COR-L47 (cell line): ENCODE measurements around the gene DLG2.
A peak's percentile ranks its signal among the peaks of the same experiment; 100 is the strongest.

Experiments used
- DNase-seq: peaks from one replicate; lab custom pipeline; 2025; lab: John Stamatoyannopoulos, UW

Gene DLG2

GRCh38 chr11:83678831-83679584 lies 1948.1 kb downstream of the DLG2 start:
- no peak for DNase-seq

- no peak for DNase-seq
Observed at GRCh38 chr11:83677730-83678129, 1949.4 kb downstream of the DLG2 start.

GRCh38 chr11:83676056-83676601 lies 1951.0 kb downstream of the DLG2 start:
- DNase-seq, result no peak

DNA sequence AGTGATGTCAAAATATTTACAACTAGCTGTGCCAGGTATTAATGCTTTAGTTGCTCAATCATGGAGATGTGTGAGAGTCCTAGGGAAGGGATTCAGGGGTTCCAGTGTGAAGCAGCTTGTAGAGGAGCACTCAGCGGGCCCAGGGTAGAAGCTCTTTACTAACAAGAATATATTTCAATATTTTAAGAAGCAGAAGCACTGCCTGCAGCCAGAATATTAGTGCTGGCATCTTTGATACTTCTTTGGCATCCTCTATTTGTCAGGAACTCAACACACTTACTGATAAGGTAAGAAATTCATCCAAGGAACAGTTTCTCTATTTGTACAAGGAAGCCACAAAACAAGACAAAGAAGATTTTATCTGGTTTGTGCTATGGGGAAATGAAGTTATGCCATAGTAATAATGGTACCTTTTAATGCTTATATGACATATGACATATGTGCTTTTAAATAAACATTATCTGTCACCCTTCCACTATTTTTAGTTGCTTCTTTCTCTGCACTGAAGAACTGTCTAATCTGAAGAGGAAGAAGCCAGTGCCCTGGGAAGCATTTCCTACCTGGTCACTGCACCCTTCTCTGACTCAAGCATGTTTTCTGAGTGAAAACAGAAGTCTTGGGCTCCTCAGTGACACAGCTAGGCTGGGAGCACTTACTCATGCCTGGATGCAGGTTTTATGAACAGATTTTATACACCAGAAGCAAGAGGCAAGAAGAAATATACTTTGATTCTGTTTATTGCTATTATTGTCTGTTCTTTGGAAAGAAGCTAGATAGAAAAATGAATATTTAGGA lies 1952.8 kb downstream of the DLG2 start:
- no peak for DNase-seq

DNA sequence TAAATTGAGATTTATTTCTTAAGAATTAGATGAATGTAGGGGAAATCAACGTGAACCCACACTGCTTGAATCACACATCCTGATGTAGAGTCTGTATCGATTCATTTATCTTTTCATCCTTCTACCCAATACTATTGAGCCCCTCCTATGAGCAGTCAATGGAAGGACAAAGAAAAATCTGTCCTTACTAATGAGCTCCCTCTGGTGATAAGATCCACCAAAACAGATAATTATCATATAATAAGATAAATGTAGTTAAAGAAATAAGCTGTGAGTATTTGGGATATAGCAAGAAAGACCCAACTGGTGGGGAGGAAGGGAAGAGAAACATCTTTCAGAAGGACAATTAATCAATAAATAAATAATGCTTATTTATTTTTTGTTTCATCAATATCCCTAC lies 1955.9 kb downstream of the DLG2 start:
- peak; percentile 20 for DNase-seq

GRCh38 chr11:83666149-83666548 lies 1961.0 kb downstream of the DLG2 start:
- DNase-seq, result no peak

DNA sequence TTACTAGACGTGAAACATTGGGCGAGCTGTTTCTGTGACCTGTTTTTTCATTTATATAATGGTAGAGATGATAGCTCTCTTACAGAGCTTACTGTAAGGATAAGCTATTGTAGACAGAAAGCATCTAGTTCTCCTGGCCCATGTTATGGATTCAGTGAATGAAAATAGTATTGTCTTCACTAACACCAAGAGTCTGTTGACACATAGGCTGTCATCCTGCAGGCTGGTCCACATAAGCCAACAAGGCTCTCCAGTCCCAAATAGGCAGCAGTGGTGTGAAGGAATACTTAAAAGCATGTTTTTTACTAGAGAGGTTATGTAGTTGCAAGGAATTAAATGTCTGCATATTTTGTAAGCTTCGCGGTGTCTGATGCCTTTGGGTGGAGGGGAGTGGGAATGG lies 1963.2 kb downstream of the DLG2 start:
- no peak for DNase-seq

GRCh38 chr11:83663446-83663845 lies 1963.7 kb downstream of the DLG2 start:
- DNase-seq, result no peak

GRCh38 chr11:83662494-83662893 lies 1964.7 kb downstream of the DLG2 start:
- no peak for DNase-seq

- DNase-seq, result no peak
Observed at GRCh38 chr11:83661491-83662350, 1965.4 kb downstream of the DLG2 start.

DNA sequence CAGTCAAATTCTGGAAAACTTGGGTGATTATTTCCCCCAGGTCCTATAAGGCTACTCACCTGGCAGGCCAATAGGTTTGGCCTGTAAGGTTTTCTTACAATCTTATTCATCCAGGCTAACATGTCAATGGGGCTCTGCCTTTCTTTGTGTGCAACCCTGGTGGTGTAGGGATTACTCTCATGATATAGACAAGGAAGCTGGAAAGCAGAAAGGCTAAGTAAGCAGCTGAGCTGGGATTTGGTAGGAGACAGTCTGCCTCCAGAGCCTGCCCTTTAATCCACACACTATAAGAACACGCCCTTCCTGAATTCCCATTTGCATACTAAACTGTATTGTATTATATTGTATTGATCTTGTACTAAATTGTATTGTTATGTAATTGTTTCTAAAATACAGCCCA lies 1967.7 kb downstream of the DLG2 start:
- DNase-seq, result no peak

GRCh38 chr11:83656796-83657330 lies 1970.3 kb downstream of the DLG2 start:
- DNase-seq, result no peak

DNA sequence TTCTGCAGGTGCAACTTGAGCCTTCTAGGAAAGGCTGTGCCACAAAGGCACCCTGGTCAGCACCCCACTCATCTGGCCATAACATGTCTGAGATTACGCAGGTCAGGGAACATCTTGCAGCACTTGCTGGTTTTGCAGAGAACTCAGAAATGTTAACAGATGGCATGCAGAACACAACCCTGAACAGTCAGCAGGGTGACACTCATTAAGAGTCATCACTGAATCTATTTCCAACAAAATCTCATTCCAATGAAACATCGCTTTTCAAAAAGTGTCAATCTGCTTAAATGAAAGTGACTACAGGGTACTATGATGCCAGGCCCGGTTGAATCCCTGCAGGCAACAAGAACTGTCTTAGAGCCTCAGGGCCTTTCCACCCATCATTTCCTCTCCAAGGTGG lies 1971.2 kb downstream of the DLG2 start:
- DNase-seq, result no peak

DNA sequence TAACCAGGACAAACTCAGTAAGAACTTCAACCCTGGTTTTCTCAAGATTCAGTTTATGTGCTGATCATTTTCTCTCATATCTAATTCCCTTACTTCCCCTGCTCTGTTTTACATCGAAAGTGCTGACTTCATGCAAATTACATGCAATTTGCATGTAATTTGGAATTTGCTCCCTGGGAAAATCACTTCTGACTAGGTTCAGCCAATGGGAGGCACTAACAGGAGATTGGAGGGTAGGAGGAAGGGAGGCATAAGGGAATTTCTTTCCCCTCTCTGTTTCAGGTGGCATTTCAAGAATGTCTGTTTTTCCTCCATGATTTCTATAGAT lies 1977.7 kb downstream of the DLG2 start:
- DNase-seq, result no peak

GRCh38 chr11:83648610-83649527 lies 1978.3 kb downstream of the DLG2 start:
- DNase-seq, result no peak

DNA sequence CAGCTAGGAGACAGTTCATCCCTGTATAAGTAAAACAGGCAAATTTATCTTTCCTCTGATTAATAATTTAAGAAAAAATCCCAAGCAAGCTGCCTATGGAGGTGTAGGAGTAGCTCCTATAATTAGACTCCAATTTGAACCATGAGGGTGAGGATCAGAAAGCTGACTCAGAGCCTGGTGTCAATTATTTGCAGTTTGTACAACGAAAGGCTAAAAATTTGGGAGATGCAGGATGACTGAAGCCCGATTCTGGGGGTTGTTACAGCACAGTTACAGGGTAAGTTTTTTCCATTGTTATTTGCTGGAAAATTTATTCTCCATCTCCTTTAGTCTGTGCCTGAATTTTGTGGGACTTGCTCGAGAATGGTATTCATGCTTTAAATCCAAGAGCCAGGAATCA lies 1981.6 kb downstream of the DLG2 start:
- DNase-seq, result no peak

GRCh38 chr11:83643115-83643514 lies 1984.0 kb downstream of the DLG2 start:
- DNase-seq, result no peak

- no peak for DNase-seq
Observed at GRCh38 chr11:83642500-83642899, 1984.6 kb downstream of the DLG2 start.

- DNase-seq, result no peak
Observed at GRCh38 chr11:83641511-83641910, 1985.6 kb downstream of the DLG2 start.

DNA sequence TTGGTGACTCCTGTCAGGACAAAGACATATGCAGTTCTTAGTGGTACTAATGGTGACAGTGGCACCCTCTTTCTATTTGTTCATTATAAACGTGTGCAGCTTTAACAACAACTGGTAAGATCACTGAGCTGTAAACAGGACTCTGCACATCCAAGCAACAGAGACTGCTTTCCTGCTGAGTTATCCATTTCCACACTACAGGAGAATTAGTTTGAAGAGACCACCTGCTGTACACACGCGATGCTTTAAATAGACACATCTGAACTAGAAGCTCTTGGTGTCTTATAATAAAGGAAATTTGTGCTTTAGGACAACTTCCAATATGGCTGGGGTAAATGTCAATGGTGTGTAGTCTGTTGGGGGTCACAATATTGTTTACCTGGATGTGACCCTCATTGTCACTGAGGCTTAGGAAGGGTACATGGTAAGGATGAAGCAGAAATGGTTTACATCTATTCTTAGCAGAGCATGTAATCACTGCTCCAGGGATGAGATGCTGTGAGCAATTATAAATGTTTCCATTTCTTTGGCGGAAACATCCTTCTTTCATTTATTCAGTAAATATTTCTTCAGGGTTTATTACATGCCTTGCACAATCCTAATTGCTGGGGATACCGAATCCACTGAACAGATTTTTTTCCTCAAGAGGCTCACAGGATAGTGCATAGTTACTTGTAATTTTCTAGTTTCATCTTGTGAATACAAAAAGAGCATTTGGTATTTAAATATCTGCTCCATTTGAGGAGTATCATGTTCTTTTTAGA lies 1987.0 kb downstream of the DLG2 start:
- peak; percentile 52 for DNase-seq
